Mesendoderm (in vitro differentiated cells): Measurements from ENCODE around the gene CD300LB.

Experiments
- DNase-seq: peaks from one replicate; pipeline ENCODE4 v3.0.0; 2013
- H2AK5ac ChIP-seq: 2 replicates; pipeline ENCODE4 v1.6.1; 2013; ENCODE audit warnings: low read length, inconsistent platforms
- H2BK120ac ChIP-seq: 2 replicates; pipeline ENCODE4 v1.6.1; 2013; ENCODE audit warnings: low read depth, mild to moderate bottlenecking, low read length, moderate library complexity, mixed read lengths
- H2BK15ac ChIP-seq: replicated peaks from 2 replicates; pipeline ENCODE4 v1.6.1; 2013; ENCODE audit warnings: low read depth, mild to moderate bottlenecking, moderate library complexity
- H2BK5ac ChIP-seq: 2 replicates; pipeline ENCODE4 v1.6.1; 2013; ENCODE audit warnings: low read length, inconsistent platforms
- H3K18ac ChIP-seq: 2 replicates; pipeline ENCODE4 v1.6.1; 2013; ENCODE audit warnings: mild to moderate bottlenecking, low read length, mixed read lengths
- H3K23ac ChIP-seq: one replicate; pipeline ENCODE4 v1.6.1; 2013; ENCODE audit warnings: low read length
- H3K27ac ChIP-seq: 2 replicates; pipeline ENCODE4 v1.5.1; 2013; ENCODE audit warnings: low read depth, mild to moderate bottlenecking, inconsistent platforms, low read length, moderate library complexity
- H3K27me3 ChIP-seq: 2 replicates; pipeline ENCODE4 v1.6.1; 2013; ENCODE audit warnings: low read length, control low read depth, mild to moderate bottlenecking, inconsistent platforms; ENCODE audit not compliant: insufficient read depth, poor library complexity
- H3K36me3 ChIP-seq: 2 replicates; pipeline ENCODE4 v1.6.1; 2013; ENCODE audit warnings: low read length, inconsistent platforms; ENCODE audit not compliant: control insufficient read depth, insufficient read depth
- H3K4ac ChIP-seq: one replicate; pipeline ENCODE4 v1.6.1; 2013; ENCODE audit warnings: low read depth, mild to moderate bottlenecking, low read length, moderate library complexity
- H3K4me1 ChIP-seq: 2 replicates; pipeline ENCODE4 v1.6.1; 2013; ENCODE audit warnings: low read depth, low read length, inconsistent platforms; ENCODE audit not compliant: control insufficient read depth
- H3K4me2 ChIP-seq: 2 replicates; pipeline ENCODE4 v1.6.1; 2013; ENCODE audit warnings: low read length
- H3K4me3 ChIP-seq: 2 replicates; pipeline ENCODE4 v1.5.1; 2013; ENCODE audit warnings: mild to moderate bottlenecking, low read length
- H3K56ac ChIP-seq: one replicate; pipeline ENCODE4 v1.6.1; 2013; ENCODE audit warnings: low read length
- H3K79me1 ChIP-seq: 2 replicates; pipeline ENCODE4 v1.6.1; 2013; ENCODE audit warnings: low read length, inconsistent platforms
- H3K79me2 ChIP-seq: 2 replicates; pipeline ENCODE4 v1.6.1; 2013; ENCODE audit warnings: mild to moderate bottlenecking, low read length; ENCODE audit not compliant: control insufficient read depth, insufficient read depth
- H3K9ac ChIP-seq: 2 replicates; pipeline ENCODE4 v1.6.1; 2013; ENCODE audit warnings: low read length, inconsistent platforms
- H4K5ac ChIP-seq: one replicate; pipeline ENCODE4 v1.6.1; 2013; ENCODE audit warnings: low read length
- H4K8ac ChIP-seq: one replicate; pipeline ENCODE4 v1.6.1; 2013; ENCODE audit warnings: low read depth, mild to moderate bottlenecking, control low read depth, low read length, moderate library complexity
- WGBS: extraction: QIAGEN DNeasy Blood & Tissue Kit; methylation state at CpG from one replicate; pipeline ENCODE4 v1.1.7; 2013; ENCODE audit warnings: low lambda C conversion rate, missing lambda C conversion rate; ENCODE audit not compliant: insufficient coverage; ENCODE audit errors: extremely low coverage; 5-methylcytosine and 5-hydroxymethylcytosine counted together

The CD300LB gene

DNA sequence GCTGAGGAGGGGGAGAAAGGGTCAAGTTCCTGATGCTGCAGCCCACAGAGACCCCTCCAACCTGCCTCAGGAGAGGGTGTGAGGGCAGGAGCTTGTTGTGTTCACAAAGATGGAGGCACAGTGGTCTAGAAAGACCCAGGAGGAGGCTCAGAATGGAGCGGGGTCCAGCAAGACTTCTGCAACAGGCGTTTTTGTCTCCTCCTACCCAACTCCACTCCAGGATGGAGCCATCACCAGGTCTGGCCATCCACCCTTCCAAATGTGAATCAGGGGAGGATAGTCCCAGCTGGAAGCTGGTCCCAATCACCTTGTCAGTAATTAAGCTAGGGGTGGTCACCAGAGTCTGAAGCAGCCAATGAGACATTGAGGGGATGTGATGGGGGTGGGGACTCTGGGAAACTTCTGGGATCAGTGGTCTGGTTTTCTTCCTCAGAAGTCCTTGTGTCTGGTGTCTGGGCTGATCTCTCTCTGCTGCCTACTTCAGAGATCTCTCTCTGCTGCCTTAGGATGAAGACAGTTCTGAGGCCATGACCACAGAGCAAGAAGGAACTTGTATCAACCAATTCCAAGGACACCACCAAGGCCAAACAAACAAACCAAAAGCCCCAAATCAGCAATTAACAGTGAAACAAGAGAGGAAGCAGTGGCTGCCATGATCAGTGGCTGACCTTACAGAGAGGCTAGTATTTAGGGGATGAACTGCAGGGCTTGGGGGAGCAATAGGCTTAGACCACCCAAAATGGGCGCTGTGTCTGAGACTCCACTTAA, 14.5 kb downstream of the CD300LB start:
- Histone ChIP-seq H3K79me2 (no peaks in the 10 kb centered on the region), H3K27ac (no peak overlapping the region), H3K4me3 (no peak overlapping the region), H3K9ac (no peak overlapping the region), H2BK5ac (no peak overlapping the region), H3K79me1 (no peaks in the 10 kb centered on the region), H3K56ac (no peak overlapping the region), H3K18ac (no peak overlapping the region), H3K23ac (no peak overlapping the region), H3K27me3 (no peaks in the 10 kb centered on the region), H3K4ac (no peak overlapping the region), H3K4me2 (no peak overlapping the region), H4K5ac (no peak overlapping the region), H2BK120ac (no peak overlapping the region), H4K8ac (no peak overlapping the region), H2AK5ac (no peak overlapping the region), H2BK15ac (no peak overlapping the region), H3K4me1 (no peaks in the 10 kb centered on the region), H3K36me3 (no peaks in the 10 kb centered on the region)
- WGBS, result no CpG with 5 or more reads among the region's 3 CpGs
- DNase-seq, result no peak

DNA sequence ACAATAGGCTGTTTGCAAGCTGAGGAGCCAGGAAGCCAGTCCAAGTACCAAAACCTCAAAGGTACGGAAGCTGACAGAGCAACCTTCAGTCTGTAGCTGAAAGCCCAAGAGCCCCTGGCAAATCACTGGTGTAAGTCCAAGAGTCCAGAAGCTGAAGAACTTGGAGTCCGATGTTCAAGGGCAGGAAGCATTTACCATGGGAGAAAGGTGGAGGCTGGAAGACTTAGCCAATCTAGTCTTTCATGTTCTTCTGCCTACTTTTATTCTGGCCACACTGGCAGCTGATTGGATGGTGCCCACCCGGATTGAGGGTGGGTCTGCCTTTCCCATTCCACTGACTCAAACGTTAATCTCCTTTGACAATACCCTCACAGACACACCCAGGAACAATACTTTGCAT, 15.3 kb downstream of the CD300LB start:
- Histone ChIP-seq H3K36me3 (no peaks in the 10 kb centered on the region), H3K4ac (no peak overlapping the region), H2BK120ac (no peak overlapping the region), H4K5ac (no peak overlapping the region), H3K4me3 (no peak overlapping the region), H3K18ac (no peak overlapping the region), H2BK15ac (no peak overlapping the region), H3K4me1 (no peaks in the 10 kb centered on the region), H2BK5ac (no peak overlapping the region), H3K79me1 (no peaks in the 10 kb centered on the region), H3K4me2 (no peak overlapping the region), H3K27me3 (no peaks in the 10 kb centered on the region), H3K23ac (no peak overlapping the region), H2AK5ac (no peak overlapping the region), H3K27ac (no peak overlapping the region), H3K56ac (no peak overlapping the region), H3K9ac (no peak overlapping the region), H3K79me2 (no peaks in the 10 kb centered on the region), H4K8ac (no peak overlapping the region)
- no CpG with 5 or more reads among the region's 4 CpGs for WGBS
- DNase-seq, result no peak

DNA sequence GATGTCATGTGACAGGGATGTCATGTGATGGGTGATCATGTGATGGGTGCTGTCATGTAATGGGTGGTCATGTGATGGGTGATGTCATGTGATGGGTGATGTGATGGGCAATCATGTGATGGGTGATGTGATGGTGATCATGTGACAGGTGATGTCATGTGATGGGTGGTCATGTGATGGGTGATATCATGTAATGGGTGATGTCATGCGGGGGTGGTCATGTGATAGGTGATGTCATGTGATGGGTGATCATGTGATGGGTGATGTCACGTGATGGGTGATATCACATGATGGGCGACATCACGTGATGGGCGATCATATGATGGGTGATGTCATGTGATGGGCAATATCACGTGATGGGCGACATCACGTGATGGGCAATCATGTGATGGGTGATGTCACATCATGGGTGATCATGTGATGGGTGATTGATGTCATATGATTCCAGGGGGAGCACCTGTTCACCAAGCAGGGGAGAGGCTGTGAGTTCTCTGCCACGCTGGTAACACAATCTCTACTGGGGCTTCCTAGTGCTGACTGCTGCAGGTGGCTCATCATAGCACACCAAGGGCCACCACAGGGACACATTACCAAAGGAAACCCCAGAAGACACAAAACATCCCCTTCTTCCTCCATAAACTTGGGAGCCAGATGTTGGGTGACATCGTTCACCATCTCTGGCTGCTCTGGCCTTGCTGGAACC, 16.5 kb downstream of the CD300LB start:
- DNase-seq, result no peak
- Histone ChIP-seq H4K5ac (no peak overlapping the region), H3K56ac (no peak overlapping the region), H3K79me2 (no peaks in the 10 kb centered on the region), H2AK5ac (no peak overlapping the region), H2BK5ac (no peak overlapping the region), H3K4me2 (no peak overlapping the region), H4K8ac (no peak overlapping the region), H2BK120ac (no peak overlapping the region), H3K4ac (no peak overlapping the region), H3K18ac (no peak overlapping the region), H3K9ac (no peak overlapping the region), H3K27me3 (no peaks in the 10 kb centered on the region), H3K36me3 (no peaks in the 10 kb centered on the region), H3K4me3 (peak overlapping the region; percentile 23), H3K79me1 (no peaks in the 10 kb centered on the region), H3K4me1 (no peaks in the 10 kb centered on the region), H2BK15ac (no peak overlapping the region), H3K27ac (no peak overlapping the region), H3K23ac (no peak overlapping the region)
- no CpG with 5 or more reads among the region's 10 CpGs for WGBS

DNA sequence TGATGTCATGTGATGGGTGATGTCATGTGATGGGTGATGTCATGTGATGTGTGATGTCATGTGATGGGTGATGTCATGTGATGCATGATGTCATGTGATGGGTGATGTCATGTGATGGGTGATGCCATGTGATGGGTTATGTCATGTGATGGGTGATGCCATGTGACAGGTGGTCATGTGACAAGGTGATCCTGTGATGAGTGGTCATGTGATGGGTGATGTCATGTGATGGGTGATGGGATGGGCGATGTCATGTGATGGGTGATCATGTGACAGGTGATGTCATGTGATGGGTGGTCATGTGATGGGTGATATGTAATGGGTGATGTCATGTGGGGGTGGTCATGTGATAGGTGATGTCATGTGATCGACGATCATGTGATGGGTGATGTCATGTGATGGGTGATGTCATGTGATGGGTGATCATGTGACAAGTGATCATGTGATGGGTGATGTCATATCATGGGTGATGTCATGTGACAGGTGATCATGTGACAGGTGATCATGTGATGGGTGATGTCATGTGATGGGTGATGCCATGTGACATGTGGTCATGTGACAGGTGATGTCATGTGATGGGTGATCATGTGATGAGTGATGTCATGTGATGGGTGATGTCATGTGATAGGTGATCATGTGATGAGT, 17.2 kb downstream of the CD300LB start:
- Histone ChIP-seq H3K9ac (no peak overlapping the region), H3K36me3 (no peaks in the 10 kb centered on the region), H3K23ac (no peak overlapping the region), H3K27me3 (no peaks in the 10 kb centered on the region), H3K4me2 (no peak overlapping the region), H3K18ac (no peak overlapping the region), H2BK120ac (no peak overlapping the region), H3K79me2 (no peaks in the 10 kb centered on the region), H3K4ac (no peak overlapping the region), H2BK5ac (no peak overlapping the region), H4K5ac (no peak overlapping the region), H3K56ac (no peak overlapping the region), H4K8ac (no peak overlapping the region), H2BK15ac (no peak overlapping the region), H2AK5ac (no peak overlapping the region), H3K4me3 (peak overlapping the region; percentile 23), H3K4me1 (no peaks in the 10 kb centered on the region), H3K79me1 (no peaks in the 10 kb centered on the region), H3K27ac (no peak overlapping the region)
- no CpG with 5 or more reads among the region's 3 CpGs for WGBS
- DNase-seq, result peak; percentile 95

DNA sequence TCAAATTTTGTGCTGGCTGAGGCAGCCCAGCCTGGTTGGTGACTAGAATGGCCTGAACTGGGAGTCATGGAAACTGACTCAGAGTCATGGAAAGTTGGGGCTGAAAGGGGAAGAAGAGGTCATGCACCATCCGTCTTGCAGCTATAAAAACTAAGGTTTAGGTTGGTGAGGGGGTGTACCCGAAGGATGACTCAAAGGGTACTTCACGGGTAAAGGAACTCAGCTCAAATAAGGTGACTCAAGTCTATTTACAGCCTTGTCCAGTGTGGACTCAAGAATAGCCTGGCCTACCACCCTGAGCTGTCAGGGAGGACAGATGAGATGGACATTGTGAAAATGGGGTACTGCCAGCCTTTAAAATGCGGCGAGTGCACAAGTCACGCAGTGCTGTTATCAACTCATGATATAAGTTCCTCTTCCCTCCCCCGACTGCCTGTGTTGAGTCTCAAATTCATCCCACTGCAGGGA, 18.6 kb downstream of the CD300LB start:
- Histone ChIP-seq H2BK5ac (no peak overlapping the region), H3K4ac (no peak overlapping the region), H3K4me2 (no peak overlapping the region), H2BK120ac (no peak overlapping the region), H3K79me1 (no peaks in the 10 kb centered on the region), H3K36me3 (no peaks in the 10 kb centered on the region), H4K8ac (no peak overlapping the region), H3K27ac (no peak overlapping the region), H3K56ac (no peak overlapping the region), H3K79me2 (no peaks in the 10 kb centered on the region), H3K4me1 (no peaks in the 10 kb centered on the region), H3K9ac (no peak overlapping the region), H3K18ac (no peak overlapping the region), H3K27me3 (no peaks in the 10 kb centered on the region), H2BK15ac (no peak overlapping the region), H3K23ac (no peak overlapping the region), H2AK5ac (no peak overlapping the region), H4K5ac (no peak overlapping the region), H3K4me3 (no peak overlapping the region)
- no peak for DNase-seq
- WGBS, result no CpG with 5 or more reads among the region's 7 CpGs
